Mesodermal cell (in vitro differentiated cells): ENCODE data around the gene CHRDL2.

ENCODE experiments used
- H3K27ac ChIP-seq: 2 replicates; pipeline ENCODE4 v1.7.0; 2013; ENCODE audit warnings: mild to moderate bottlenecking, low read depth, low read length, moderate library complexity; ENCODE audit not compliant: severe bottlenecking
- H3K36me3 ChIP-seq: 2 replicates; pipeline ENCODE4 v1.7.1; 2013; ENCODE audit warnings: mild to moderate bottlenecking, low read length, moderate library complexity; ENCODE audit not compliant: control insufficient read depth, insufficient read depth
- H3K4me1 ChIP-seq: one replicate; pipeline ENCODE4 v1.7.1; 2013; ENCODE audit warnings: mild to moderate bottlenecking, low read length; ENCODE audit not compliant: insufficient read depth, control insufficient read depth, poor library complexity, severe bottlenecking
- H3K4me3 ChIP-seq: 2 replicates; pipeline ENCODE4 v1.7.0; 2013; ENCODE audit warnings: low read length, control low read depth, mild to moderate bottlenecking; ENCODE audit not compliant: insufficient read depth, poor library complexity, severe bottlenecking; ENCODE audit errors: extremely low read depth
- H3K9me3 ChIP-seq: 2 replicates; pipeline ENCODE4 v1.7.1; 2013; ENCODE audit warnings: mild to moderate bottlenecking, low read length, moderate library complexity; ENCODE audit not compliant: control insufficient read depth
- WGBS, 2 experiments: methylation state at CpG; one replicate each; pipeline ENCODE4 v1.1.5; 2013; ENCODE audit warnings: missing lambda C conversion rate in 2 of 2; ENCODE audit not compliant: insufficient coverage in 2 of 2; 5-methylcytosine and 5-hydroxymethylcytosine counted together

Gene CHRDL2

DNA sequence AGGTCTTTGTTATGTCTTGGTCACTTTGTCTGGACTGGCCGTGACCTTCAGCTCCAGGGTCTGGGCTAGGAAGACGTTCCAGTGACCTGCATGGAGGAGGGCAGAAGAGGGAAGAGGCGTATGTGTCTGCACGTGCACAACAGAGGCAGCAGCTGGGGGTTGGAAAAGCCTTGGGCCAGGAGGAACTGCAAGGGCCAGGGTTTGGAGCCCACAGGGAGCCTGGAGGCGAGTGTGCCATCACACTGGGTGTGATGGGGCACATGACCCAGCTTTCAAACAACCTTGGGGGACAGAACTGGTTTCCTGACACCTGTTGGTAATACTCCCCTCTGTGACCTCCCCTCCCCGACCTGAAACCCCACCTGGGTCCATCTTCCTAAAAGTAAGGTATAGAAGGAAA is 34.7 kb downstream of the CHRDL2 start:
- no peak overlapping the region for H3K27ac ChIP-seq
- 53 to 77% methylated on average over 3 to 5 of the region's 6 CpGs for WGBS, 2 experiments

DNA sequence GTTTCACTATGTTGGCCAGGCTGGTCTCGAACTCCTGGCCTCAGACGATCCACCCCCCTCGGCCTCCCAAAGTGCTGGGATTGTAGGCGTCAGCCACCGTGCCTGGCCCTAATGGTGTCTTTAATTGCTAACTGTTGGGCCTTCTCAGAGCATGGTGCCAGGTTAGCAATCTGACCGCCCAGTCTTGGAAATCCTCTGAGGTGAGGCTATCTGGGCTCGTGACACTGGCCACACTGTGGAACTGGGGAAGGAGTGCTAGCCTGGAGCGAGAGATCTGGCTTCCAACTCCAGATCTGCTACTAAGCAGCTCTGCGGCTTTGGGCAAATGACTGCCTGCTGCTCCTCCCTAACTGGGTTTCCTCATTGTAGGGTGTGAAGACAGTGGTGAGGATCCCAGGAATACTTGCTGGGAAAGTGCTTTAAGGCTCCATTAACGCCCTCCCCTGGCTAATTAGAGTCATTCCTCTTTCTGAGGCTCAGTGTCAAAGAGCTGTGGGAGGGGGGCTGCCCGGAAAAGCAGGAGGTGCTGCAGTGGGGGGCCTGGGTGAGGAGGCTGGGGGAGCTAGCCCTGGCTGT is 35.4 kb downstream of the CHRDL2 start:
- Histone ChIP-seq H3K4me3 (no peak overlapping the region), H3K27ac (no peak overlapping the region), H3K36me3 (no peaks in the 10 kb centered on the region), H3K4me1 (peaks cover 3% of the 10 kb centered on the region), H3K9me3 (no peaks in the 10 kb centered on the region)
- 70 to 81% methylated on average over 8 to 11 of the region's 11 CpGs for WGBS, 2 experiments

More for the DNA sequence above, 34.7 kb downstream of the CHRDL2 start:
- Histone ChIP-seq H3K36me3 (no peaks in the 10 kb centered on the region), H3K9me3 (no peaks in the 10 kb centered on the region), H3K4me1 (peaks cover 3% of the 10 kb centered on the region), H3K4me3 (no peak overlapping the region)

DNA sequence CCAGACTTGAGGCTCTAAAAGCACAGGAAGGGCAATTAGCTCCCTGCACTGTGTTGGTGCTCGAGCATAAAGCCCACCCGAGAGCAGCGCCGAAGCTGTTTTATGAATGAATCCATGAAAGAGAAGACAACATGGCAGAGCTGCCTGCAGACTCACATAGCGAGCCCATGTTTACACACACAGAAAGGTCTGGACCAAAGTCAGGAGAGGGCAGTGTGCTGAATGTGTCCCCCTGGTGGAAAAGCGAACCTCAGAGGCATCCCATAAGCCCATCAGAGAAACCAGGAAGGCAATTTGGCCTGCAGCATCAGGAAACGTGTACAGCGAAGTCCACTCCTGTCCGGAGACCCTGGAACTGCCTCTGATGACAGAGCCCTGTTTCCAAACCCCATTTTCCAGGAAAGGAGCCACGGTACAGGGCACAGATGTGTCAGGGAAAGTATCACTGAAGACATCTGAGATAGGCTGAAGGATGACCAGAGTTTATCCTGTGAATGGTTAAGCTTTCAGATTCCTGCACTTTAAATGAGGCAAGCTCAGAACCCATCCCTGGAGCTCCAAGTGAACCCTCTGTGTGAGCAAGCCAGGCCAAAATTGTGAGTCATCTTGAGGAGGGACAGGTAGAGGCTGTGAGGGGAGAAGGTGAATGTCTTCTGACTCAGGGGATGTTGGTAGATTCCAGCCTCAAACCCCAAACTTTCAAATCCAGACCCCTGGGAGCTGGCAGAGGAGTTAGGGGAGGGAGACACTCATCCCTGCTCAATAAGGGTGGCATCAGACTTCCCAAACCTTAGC is 36.9 kb downstream of the CHRDL2 start:
- H3K9me3 ChIP-seq, result no peaks in the 10 kb centered on the region
- H3K36me3 ChIP-seq, result no peaks in the 10 kb centered on the region
- H3K27ac ChIP-seq, result no peak overlapping the region
- H3K4me3 ChIP-seq, result no peak overlapping the region
- peaks cover 3% of the 10 kb centered on the region for H3K4me1 ChIP-seq
- 88 to 90% methylated on average over 10 of the region's 10 CpGs for WGBS, 2 experiments

DNA sequence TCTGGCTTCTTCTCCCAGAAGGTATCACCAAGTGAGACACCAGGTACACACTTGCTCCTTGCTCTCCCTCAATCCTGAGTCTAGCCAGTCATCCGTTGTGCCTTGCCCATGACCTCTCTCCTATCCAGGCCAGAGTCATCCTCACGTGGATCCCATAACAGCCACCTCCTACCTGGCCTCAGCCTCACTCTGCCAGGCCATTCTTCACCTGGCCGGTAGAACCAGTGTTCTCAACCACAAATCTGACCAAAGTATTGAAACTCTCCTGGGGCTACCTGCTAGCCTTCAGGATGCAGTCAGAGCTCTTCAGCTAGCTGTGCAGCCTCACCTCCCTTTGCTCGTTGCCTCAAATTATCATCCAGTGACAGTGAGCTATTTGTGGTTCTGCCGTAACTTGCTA is 37.7 kb downstream of the CHRDL2 start:
- 89 to 97% methylated on average over 4 to 5 of the region's 5 CpGs for WGBS, 2 experiments
- H3K4me1 ChIP-seq, result peaks cover 3% of the 10 kb centered on the region
- no peak overlapping the region for H3K27ac ChIP-seq
- no peaks in the 10 kb centered on the region for H3K36me3 ChIP-seq
- H3K9me3 ChIP-seq, result no peaks in the 10 kb centered on the region
- no peak overlapping the region for H3K4me3 ChIP-seq

DNA sequence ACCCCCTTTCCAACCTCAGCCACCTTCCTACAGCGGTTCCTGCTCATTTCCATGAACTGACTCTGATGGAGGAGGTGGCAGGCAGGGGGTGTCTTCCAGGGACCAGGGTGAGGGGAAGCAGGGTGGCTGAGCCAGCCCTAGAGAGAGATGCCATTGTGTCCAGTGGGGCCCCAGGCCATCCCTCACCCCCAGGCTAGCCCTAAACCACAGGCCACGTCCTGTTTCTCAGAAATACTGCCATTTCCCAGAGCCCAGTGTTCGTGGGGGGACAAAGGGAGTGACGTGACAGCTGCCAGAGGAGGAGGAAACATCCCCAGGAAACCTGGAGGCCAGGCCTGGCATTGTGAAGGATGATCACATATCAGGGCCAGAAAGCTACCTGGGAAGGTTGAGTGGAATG is 39.5 kb downstream of the CHRDL2 start:
- H3K4me1 ChIP-seq, result peaks cover 2% of the 10 kb centered on the region
- H3K4me3 ChIP-seq, result no peak overlapping the region
- no peaks in the 10 kb centered on the region for H3K36me3 ChIP-seq
- WGBS, 2 experiments, result 75 to 87% methylated on average over 3 of the region's 4 CpGs
- no peaks in the 10 kb centered on the region for H3K9me3 ChIP-seq
- no peak overlapping the region for H3K27ac ChIP-seq

DNA sequence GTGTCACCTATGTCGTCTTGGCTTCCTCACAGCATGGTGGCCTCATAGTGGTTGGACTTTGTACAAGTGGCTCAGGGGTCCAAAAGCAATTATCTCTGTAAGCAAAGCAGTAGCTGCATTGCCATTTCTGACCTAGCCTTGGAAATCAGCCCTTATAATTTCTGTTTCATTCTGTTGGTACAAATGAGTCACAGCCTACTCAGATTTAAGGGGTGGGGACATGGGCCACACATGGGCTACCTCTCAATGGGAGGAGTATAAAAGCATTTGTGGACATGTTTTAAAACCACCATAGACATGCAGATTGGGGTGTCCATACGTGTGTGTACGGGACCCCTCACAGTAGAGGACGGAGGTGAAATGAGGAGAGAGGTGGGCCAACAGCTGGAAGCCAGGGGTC is 41.6 kb downstream of the CHRDL2 start:
- Histone ChIP-seq H3K4me1 (no peaks in the 10 kb centered on the region), H3K4me3 (no peak overlapping the region), H3K27ac (no peak overlapping the region), H3K9me3 (peaks cover 7% of the 10 kb centered on the region), H3K36me3 (no peaks in the 10 kb centered on the region)
- WGBS, 2 experiments, result 94 to 98% methylated on average over 4 of the region's 4 CpGs

DNA sequence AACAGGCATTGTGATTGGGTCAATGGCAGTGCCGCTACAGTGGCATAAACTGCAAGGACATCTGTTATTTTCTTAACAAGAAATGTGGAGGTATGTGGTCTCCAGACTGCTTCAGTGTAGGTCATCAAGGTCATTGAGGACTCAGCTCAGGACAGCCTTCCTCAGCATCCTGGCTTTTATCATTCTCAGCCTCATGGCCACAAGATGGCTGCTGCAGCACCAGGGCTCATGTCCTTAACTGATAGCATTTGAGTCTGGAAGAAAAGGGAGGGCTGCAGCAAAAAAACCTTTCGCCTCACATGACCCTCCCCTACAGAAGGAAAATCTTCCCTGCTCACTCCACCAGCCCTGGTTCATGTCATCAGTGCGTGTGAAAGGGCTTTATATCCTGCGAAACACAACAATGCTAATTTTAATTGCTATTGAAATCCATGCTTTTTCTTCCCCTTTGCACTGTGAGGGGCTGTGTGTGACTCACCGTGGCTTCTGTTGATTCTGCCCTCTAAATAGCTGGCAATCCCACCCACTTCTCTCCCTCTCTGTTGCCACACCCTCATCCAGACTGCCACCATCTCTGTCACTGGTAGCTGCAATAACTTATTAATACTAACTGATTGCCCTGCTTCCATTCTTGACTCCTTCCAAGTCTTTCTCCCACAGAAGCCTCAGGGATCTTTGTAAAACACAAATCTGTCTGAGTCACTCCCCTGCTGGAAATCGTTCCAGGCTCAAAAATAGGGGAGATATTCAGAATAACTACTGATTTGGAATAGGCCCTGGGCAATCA is 43.8 kb downstream of the CHRDL2 start:
- Histone ChIP-seq H3K36me3 (no peaks in the 10 kb centered on the region), H3K4me1 (no peaks in the 10 kb centered on the region), H3K27ac (no peak overlapping the region), H3K4me3 (no peak overlapping the region), H3K9me3 (peaks cover 7% of the 10 kb centered on the region)
- 78 to 85% methylated on average over 4 to 6 of the region's 6 CpGs for WGBS, 2 experiments

DNA sequence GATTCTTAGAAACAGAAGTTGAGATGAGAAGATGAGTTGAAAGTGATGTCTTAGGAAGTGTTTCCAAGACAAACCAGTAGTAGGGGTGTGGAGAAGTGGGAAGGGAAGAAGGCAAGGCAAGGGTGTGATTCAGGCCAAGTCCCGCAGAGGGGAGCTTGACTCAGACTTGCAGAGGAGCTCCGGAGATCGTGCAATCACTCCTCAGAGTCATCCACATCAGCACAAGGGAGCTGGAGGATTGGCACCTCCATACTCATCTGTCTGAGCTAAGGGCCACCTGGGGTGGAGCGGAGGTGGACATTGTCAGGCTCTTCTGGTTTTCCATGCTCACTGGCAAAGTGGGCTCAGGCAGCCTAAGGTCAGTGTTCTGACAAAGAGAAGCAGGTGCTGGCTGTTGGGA is 44.4 kb downstream of the CHRDL2 start:
- H3K9me3 ChIP-seq, result peaks cover 7% of the 10 kb centered on the region
- no peaks in the 10 kb centered on the region for H3K36me3 ChIP-seq
- H3K4me3 ChIP-seq, result no peak overlapping the region
- no peaks in the 10 kb centered on the region for H3K4me1 ChIP-seq
- H3K27ac ChIP-seq, result no peak overlapping the region
- WGBS, 2 experiments, result 89 to 95% methylated on average over 3 to 4 of the region's 4 CpGs

DNA sequence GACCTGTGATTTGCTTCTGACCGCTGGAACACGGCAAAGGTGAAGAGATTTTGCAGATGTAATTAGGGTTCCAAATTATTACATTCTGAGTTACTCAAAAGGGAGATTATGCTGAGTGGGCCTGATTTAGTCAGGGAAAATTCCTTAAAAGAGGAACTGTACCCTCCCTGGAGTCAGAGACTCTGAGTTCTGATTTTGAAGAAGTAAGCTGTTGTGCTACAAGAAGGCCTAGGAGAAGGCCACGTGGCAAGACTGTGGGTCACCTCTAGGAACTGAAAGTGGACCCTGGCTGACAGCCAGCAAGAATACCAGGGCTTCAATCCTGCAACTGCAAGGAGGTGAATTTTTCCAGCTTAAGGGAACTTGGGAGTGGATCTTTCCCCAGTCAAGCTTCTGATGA is 45.3 kb downstream of the CHRDL2 start:
- no peak overlapping the region for H3K27ac ChIP-seq
- WGBS, 2 experiments, result 82 to 84% methylated on average over 1 to 3 of the region's 3 CpGs
- no peaks in the 10 kb centered on the region for H3K4me1 ChIP-seq
- H3K9me3 ChIP-seq, result peaks cover 7% of the 10 kb centered on the region
- H3K4me3 ChIP-seq, result no peak overlapping the region
- H3K36me3 ChIP-seq, result no peaks in the 10 kb centered on the region

DNA sequence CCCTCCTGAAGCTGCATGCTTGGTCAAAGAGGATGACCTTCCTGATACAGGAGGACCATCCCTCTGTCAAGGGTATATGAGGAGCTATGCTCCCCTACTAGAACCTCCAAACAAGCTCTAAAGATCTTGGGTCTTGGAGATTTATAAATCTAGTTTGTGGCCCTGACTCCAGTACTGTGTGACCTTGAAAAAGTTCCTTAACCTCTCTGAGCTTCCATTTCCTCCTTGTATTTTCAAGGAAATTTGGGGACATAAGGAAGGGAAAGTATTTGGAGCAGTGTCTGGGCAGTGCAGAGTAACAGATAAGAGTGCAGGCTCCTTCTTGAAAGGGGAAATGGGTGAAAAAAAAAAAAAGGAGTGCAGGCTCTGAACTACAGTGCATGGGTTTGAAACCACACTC is 45.9 kb downstream of the CHRDL2 start:
- no peaks in the 10 kb centered on the region for H3K4me1 ChIP-seq
- no peak overlapping the region for H3K27ac ChIP-seq
- H3K36me3 ChIP-seq, result no peaks in the 10 kb centered on the region
- no peak overlapping the region for H3K4me3 ChIP-seq
- H3K9me3 ChIP-seq, result peaks cover 7% of the 10 kb centered on the region

DNA sequence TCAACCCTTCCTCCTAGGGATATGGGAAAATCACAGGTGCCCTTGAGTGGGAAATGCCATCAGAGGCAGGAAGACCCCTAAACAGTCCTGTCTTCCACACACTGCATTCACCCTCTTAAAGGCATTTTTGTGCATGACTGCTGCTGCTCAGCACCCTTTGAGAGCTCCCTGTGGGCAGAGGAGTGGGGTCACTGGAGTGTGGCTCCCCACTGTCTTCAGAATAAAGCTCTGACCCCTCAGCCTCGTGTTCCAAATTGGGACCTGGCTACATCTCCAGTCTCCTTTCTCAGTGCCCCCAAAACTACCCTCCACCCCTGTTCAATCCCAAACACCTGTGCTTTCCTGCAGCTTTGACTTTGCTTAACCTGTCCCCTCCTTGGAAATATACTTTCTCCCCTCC is 46.6 kb downstream of the CHRDL2 start:
- Histone ChIP-seq H3K36me3 (no peaks in the 10 kb centered on the region), H3K9me3 (peaks cover 7% of the 10 kb centered on the region), H3K4me3 (no peak overlapping the region), H3K4me1 (no peaks in the 10 kb centered on the region), H3K27ac (no peak overlapping the region)
- WGBS, 2 experiments, result 80 to 93% methylated on average over 1 of the region's 1 CpG
